ENCODE measurements around the gene STAT4.

The STAT4 gene

DNA sequence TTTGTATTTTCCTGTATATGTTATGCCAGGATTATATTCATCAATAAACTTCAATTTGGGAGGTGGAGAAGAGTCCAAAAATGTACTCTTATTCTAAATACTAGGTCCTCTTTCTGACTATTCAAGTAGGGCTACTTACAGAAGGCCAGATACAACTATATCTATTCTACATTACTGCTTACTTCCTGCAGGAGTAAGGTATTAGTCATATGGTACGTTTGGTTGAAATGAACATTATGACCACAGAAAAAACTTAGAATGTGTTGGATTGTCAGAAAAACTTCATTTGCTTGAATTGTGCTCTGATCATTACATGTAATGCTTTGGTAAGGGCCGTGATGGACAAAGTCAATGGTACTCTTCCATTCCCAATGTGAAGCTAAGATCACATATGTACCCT, 35.0 kb downstream of the STAT4 start:
- H3K4me3 ChIP-seq (ENCODE audit: low read depth, low read length): no peak overlapping the region
- no peaks in the 10 kb centered on the region for H3K79me2 ChIP-seq
- H3K9me3 ChIP-seq (ENCODE audit: control insufficient read depth, low read length): no peaks in the 10 kb centered on the region
- TF ChIP-seq, protein P1, sequence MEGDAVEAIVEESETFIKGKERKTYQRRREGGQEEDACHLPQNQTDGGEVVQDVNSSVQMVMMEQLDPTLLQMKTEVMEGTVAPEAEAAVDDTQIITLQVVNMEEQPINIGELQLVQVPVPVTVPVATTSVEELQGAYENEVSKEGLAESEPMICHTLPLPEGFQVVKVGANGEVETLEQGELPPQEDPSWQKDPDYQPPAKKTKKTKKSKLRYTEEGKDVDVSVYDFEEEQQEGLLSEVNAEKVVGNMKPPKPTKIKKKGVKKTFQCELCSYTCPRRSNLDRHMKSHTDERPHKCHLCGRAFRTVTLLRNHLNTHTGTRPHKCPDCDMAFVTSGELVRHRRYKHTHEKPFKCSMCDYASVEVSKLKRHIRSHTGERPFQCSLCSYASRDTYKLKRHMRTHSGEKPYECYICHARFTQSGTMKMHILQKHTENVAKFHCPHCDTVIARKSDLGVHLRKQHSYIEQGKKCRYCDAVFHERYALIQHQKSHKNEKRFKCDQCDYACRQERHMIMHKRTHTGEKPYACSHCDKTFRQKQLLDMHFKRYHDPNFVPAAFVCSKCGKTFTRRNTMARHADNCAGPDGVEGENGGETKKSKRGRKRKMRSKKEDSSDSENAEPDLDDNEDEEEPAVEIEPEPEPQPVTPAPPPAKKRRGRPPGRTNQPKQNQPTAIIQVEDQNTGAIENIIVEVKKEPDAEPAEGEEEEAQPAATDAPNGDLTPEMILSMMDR (IDR thresholded peaks at IDR 0.05): no peak
- H3K36me3 ChIP-seq (ENCODE audit: control insufficient read depth, insufficient read depth, low read length): no peaks in the 10 kb centered on the region
- H3K4me2 ChIP-seq (ENCODE audit: low read length): no peak overlapping the region
- H3K27ac ChIP-seq: peak overlapping the region; percentile 40
- no peaks in the 10 kb centered on the region for H3K27me3 ChIP-seq (ENCODE audit: control insufficient read depth, insufficient read depth, low read length)
- H3K9ac ChIP-seq: no peak overlapping the region
- no peak overlapping the region for H2AFZ ChIP-seq
- peaks cover 14% of the 10 kb centered on the region for H3K4me1 ChIP-seq

DNA sequence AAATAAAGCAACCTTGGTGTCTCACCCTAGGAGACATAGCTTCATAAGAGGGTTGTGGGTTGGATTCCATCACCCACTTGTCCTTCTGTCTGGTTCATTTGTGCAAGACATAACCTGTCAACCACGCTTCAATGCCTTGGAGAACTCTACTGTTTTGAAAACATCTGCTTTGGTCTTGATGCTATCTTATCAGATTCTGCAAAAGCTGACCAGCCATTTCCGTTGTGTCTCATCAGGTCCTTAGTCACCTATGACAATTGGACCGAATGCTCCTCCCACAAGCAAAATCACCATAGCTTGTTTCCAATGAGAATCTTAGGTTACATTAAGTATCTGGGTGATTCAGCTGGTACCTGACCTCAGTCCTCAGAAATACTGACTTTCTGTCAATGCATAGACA, 35.4 kb downstream of the STAT4 start:
- Histone ChIP-seq H3K79me2 (no peaks in the 10 kb centered on the region), H3K9ac (no peak overlapping the region), H3K27ac (peak overlapping the region; percentile 40), H3K4me2 (ENCODE audit: low read length) (peak overlapping the region; percentile 43), H2AFZ (peak overlapping the region; percentile 8), H3K27me3 (ENCODE audit: control insufficient read depth, insufficient read depth, low read length) (no peaks in the 10 kb centered on the region), H3K4me1 (peaks cover 14% of the 10 kb centered on the region), H3K4me3 (ENCODE audit: low read depth, low read length) (no peak overlapping the region), H3K36me3 (ENCODE audit: control insufficient read depth, insufficient read depth, low read length) (no peaks in the 10 kb centered on the region), H3K9me3 (ENCODE audit: control insufficient read depth, low read length) (no peaks in the 10 kb centered on the region)
- TF ChIP-seq, protein P1 (IDR thresholded peaks at IDR 0.05): no peak

DNA sequence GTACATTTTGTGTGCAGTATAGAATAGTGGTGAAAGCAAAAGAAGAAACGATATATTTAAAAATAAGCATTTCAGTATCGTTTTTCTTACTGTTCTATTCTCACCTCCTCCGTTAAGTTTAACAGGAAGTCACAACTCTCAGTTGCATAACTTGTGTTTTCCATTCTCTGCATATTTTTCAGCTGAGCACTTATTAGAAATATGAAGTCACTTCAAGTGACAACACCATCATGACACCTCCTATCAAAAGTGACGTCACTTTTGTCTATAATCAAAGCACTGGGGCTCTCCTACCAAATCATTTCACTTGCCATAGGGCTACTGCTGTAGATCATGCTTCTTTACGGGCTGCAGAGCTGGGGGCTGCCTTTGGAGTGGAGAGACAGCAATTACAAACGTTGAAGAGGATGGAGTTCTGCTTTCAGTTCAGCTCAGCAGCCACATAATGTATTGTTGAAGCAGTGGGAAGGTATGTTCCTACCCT, 36.3 kb downstream of the STAT4 start:
- Histone ChIP-seq H3K4me1 (peaks cover 14% of the 10 kb centered on the region), H3K4me2 (ENCODE audit: low read length) (no peak overlapping the region), H3K9me3 (ENCODE audit: control insufficient read depth, low read length) (no peaks in the 10 kb centered on the region), H3K9ac (no peak overlapping the region), H3K4me3 (ENCODE audit: low read depth, low read length) (no peak overlapping the region), H2AFZ (no peak overlapping the region), H3K27me3 (ENCODE audit: control insufficient read depth, insufficient read depth, low read length) (no peaks in the 10 kb centered on the region), H3K36me3 (ENCODE audit: control insufficient read depth, insufficient read depth, low read length) (no peaks in the 10 kb centered on the region), H3K79me2 (no peaks in the 10 kb centered on the region), H3K27ac (peak overlapping the region; percentile 40)
- TF ChIP-seq, protein P1 (IDR thresholded peaks at IDR 0.05): no peak

DNA sequence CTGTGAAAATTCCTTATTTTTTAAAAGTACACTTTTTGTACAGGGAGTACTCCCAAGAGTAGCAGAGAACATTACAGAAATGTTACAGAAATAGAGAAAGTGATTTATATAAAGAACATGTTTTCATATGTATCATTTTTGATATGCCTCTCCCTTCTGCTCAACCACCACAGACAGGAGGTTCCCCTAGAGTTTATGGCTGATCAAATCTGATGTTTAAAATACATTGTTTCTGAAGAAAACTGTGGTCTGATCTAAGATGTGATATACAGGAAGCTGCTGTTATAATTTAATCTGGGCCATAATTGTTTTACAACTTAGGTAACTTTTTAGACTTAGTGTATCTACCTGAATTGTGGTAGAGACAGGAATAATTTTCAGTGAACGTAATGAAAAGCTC, 37.0 kb downstream of the STAT4 start:
- Histone ChIP-seq H3K4me3 (ENCODE audit: low read depth, low read length) (no peak overlapping the region), H3K9me3 (ENCODE audit: control insufficient read depth, low read length) (no peaks in the 10 kb centered on the region), H2AFZ (no peak overlapping the region), H3K27me3 (ENCODE audit: control insufficient read depth, insufficient read depth, low read length) (no peaks in the 10 kb centered on the region), H3K4me1 (peaks cover 14% of the 10 kb centered on the region), H3K4me2 (ENCODE audit: low read length) (no peak overlapping the region), H3K9ac (no peak overlapping the region), H3K36me3 (ENCODE audit: control insufficient read depth, insufficient read depth, low read length) (no peaks in the 10 kb centered on the region), H3K79me2 (no peaks in the 10 kb centered on the region), H3K27ac (no peak overlapping the region)
- TF ChIP-seq, protein P1 (IDR thresholded peaks at IDR 0.05): no peak

GRCh38 chr2:191112448-191112901, 38.3 kb downstream of the STAT4 start:
- no peaks in the 10 kb centered on the region for H3K79me2 ChIP-seq
- H3K27ac ChIP-seq: no peak overlapping the region
- no peaks in the 10 kb centered on the region for H3K27me3 ChIP-seq (ENCODE audit: control insufficient read depth, insufficient read depth, low read length)
- peaks cover 14% of the 10 kb centered on the region for H3K4me1 ChIP-seq
- no peak overlapping the region for H2AFZ ChIP-seq
- H3K9ac ChIP-seq: no peak overlapping the region
- TF ChIP-seq, protein P1 (IDR thresholded peaks at IDR 0.05): no peak
- no peak overlapping the region for H3K4me2 ChIP-seq (ENCODE audit: low read length)
- no peaks in the 10 kb centered on the region for H3K36me3 ChIP-seq (ENCODE audit: control insufficient read depth, insufficient read depth, low read length)
- no peaks in the 10 kb centered on the region for H3K9me3 ChIP-seq (ENCODE audit: control insufficient read depth, low read length)
- no peak overlapping the region for H3K4me3 ChIP-seq (ENCODE audit: low read depth, low read length)

Data from parathyroid adenoma (tissue), 2 donors.